Left renal pelvis (tissue), 4 donors: ENCODE results near the gene VPS13D. TPM values are rescaled to one million over a fixed set of nuclear protein-coding genes. Genes with fewer than 3 reads are reported as not detected.
"Not testable (repeated sequence)": the region's sequence is repeated elsewhere in the genome, so short reads cannot be mapped to it uniquely, and the experiment has no call there.

ENCODE experiments used
- DNase-seq, 4 donors: peaks; one replicate each; pipeline ENCODE4 v3.0.0-alpha.2; 2013; ENCODE audit warnings: low read depth in 4 of 4, low spot score in 3 of 4
- polyA plus RNA-seq, 4 donors: library from polyadenylated mRNA; unstranded; fragments of 120-200 nt; gene quantifications; one replicate each; pipeline ENCODE4 v1.2.1, GENCODE V29; 2013; ENCODE audit not compliant: insufficient read length in 4 of 4

VPS13D gene
- polyA plus RNA-seq, 4 donors: 28.6 to 32.3 (median 30.4) TPM

GRCh38 chr1:12359359-12360133, 129.7 kb downstream of the VPS13D start:
- DNase-seq: no peak

GRCh38 chr1:12368646-12369045, 138.8 kb downstream of the VPS13D start:
- no peak for DNase-seq

- no peak for DNase-seq
These were observed 139.4 kb downstream of the VPS13D start for GRCh38 chr1:12369258-12369657.

GRCh38 chr1:12370333-12370975, 140.6 kb downstream of the VPS13D start:
- DNase-seq: no peak

- no peak for DNase-seq
These were observed 141.2 kb downstream of the VPS13D start for GRCh38 chr1:12371053-12371452.

- DNase-seq: no peak
These were observed 142.3 kb downstream of the VPS13D start for GRCh38 chr1:12372180-12372579.

GRCh38 chr1:12372761-12373160, 142.9 kb downstream of the VPS13D start:
- no peak for DNase-seq

GRCh38 chr1:12375133-12375829, 145.5 kb downstream of the VPS13D start:
- DNase-seq: no peak

- no peak for DNase-seq
These were observed 146.6 kb downstream of the VPS13D start for GRCh38 chr1:12376236-12377045.

- no peak for DNase-seq
These were observed 150.8 kb downstream of the VPS13D start for GRCh38 chr1:12380326-12381249.

GRCh38 chr1:12383001-12383400, 153.2 kb downstream of the VPS13D start:
- no peak for DNase-seq

- no peak for DNase-seq
These were observed 154.0 kb downstream of the VPS13D start for GRCh38 chr1:12383786-12384185.

- DNase-seq: no peak
These were observed 155.1 kb downstream of the VPS13D start for GRCh38 chr1:12384836-12385456.

GRCh38 chr1:12386130-12386529, 156.3 kb downstream of the VPS13D start:
- no peak for DNase-seq

- DNase-seq: no peak
These were observed 157.8 kb downstream of the VPS13D start for GRCh38 chr1:12387641-12388040.

GRCh38 chr1:12390296-12390695, 160.5 kb downstream of the VPS13D start:
- not testable (repeated sequence) for DNase-seq

GRCh38 chr1:12397462-12398450, 167.9 kb downstream of the VPS13D start:
- no peak for DNase-seq

GRCh38 chr1:12398479-12398878, 168.6 kb downstream of the VPS13D start:
- no peak for DNase-seq
